C4-2B (cell line): ENCODE measurements around the gene LCMT2.

Experiments used
- ZFX ChIP-seq: fragments of 450-650 bp; IDR thresholded peaks from 2 replicates; pipeline ENCODE4 v1.6.1; 2017
- TF ChIP-seq, protein P1 (sequence below): fragments of 450-650 bp; conservative IDR thresholded peaks from 2 replicates; pipeline ENCODE4 v1.5.1; 2017; ENCODE audit warnings: mild to moderate bottlenecking

DNA sequence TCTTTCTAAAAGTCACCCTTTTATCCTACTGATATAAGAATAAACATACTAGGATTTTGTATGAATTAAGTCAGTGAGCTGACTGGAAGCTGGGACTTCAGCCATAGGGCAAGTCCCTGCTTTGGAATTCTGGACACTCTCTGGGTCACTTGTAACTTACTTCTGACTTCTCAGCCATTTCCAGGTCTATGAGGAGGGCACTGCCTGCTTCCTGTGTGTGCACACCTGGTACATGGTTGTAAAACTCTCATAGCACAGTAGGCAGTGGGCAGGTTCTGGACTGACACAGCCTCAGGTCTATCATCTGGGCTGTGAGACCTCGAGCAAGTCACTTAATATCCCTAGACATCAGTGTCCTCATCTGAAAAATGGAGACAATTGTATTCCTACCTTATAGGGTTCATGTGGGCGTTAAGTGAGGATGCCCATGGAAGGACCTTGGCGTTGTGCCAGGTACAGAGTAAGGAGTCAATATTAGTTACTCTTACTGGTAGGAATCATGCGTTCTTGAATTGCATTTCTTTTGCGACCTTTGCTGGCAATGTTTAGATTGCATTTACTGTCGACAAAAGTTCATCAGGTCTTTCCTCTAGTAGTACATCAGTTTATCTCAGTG, 36.2 kb downstream of the LCMT2 start:
- TF ChIP-seq, protein P1, sequence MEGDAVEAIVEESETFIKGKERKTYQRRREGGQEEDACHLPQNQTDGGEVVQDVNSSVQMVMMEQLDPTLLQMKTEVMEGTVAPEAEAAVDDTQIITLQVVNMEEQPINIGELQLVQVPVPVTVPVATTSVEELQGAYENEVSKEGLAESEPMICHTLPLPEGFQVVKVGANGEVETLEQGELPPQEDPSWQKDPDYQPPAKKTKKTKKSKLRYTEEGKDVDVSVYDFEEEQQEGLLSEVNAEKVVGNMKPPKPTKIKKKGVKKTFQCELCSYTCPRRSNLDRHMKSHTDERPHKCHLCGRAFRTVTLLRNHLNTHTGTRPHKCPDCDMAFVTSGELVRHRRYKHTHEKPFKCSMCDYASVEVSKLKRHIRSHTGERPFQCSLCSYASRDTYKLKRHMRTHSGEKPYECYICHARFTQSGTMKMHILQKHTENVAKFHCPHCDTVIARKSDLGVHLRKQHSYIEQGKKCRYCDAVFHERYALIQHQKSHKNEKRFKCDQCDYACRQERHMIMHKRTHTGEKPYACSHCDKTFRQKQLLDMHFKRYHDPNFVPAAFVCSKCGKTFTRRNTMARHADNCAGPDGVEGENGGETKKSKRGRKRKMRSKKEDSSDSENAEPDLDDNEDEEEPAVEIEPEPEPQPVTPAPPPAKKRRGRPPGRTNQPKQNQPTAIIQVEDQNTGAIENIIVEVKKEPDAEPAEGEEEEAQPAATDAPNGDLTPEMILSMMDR, result no peak
- TF ChIP-seq ZFX, result no peak
